ENCODE measurements around the gene CMTR1.
A peak's percentile ranks its signal among the peaks of the same experiment; 100 is the strongest.

- TF ChIP-seq CTCF (IDR thresholded peaks at IDR 0.05; ENCODE audit: insufficient read depth, low read length) (no peak), POLR2AphosphoS5 (IDR thresholded peaks at IDR 0.05; ENCODE audit: low read depth) (no peak), GABPA (IDR thresholded peaks at IDR 0.05; ENCODE audit: low read depth) (no peak), SPI1 (IDR thresholded peaks at IDR 0.05; ENCODE audit: borderline replicate concordance, low read depth) (no peak)
- TF ChIP-seq, protein P1, sequence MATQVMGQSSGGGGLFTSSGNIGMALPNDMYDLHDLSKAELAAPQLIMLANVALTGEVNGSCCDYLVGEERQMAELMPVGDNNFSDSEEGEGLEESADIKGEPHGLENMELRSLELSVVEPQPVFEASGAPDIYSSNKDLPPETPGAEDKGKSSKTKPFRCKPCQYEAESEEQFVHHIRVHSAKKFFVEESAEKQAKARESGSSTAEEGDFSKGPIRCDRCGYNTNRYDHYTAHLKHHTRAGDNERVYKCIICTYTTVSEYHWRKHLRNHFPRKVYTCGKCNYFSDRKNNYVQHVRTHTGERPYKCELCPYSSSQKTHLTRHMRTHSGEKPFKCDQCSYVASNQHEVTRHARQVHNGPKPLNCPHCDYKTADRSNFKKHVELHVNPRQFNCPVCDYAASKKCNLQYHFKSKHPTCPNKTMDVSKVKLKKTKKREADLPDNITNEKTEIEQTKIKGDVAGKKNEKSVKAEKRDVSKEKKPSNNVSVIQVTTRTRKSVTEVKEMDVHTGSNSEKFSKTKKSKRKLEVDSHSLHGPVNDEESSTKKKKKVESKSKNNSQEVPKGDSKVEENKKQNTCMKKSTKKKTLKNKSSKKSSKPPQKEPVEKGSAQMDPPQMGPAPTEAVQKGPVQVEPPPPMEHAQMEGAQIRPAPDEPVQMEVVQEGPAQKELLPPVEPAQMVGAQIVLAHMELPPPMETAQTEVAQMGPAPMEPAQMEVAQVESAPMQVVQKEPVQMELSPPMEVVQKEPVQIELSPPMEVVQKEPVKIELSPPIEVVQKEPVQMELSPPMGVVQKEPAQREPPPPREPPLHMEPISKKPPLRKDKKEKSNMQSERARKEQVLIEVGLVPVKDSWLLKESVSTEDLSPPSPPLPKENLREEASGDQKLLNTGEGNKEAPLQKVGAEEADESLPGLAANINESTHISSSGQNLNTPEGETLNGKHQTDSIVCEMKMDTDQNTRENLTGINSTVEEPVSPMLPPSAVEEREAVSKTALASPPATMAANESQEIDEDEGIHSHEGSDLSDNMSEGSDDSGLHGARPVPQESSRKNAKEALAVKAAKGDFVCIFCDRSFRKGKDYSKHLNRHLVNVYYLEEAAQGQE (IDR thresholded peaks at IDR 0.05; ENCODE audit: insufficient replicate concordance, low read depth): peak; percentile 94
These were observed 92.7 kb downstream of the CMTR1 start for GRCh38 chr6:37525460-37526357.
